GM12892 (cell line): ENCODE data around the gene ZNF70.

ENCODE experiments used
- DNase-seq: peaks from one replicate; pipeline ENCODE4 v3.0.0; 2011; ENCODE audit not compliant: insufficient read length
- FAIRE-seq: peaks from 2 replicates; lab custom pipeline; 2011; peaks lifted over from hg19 to GRCh38; lab: Jason Lieb, UNC
- POLR2A ChIP-seq: IDR thresholded peaks from 2 replicates; pipeline ENCODE4 v1.6.1; 2011; ENCODE audit warnings: low read depth, low read length, control low read depth
- POLR2AphosphoS5 ChIP-seq: IDR thresholded peaks from 2 replicates; pipeline ENCODE4 v1.6.1; 2011; ENCODE audit warnings: low read depth, low read length, control low read depth
- TAF1 ChIP-seq: IDR thresholded peaks from 2 replicates; pipeline ENCODE4 v1.6.1; 2011; ENCODE audit warnings: low read depth, mild to moderate bottlenecking, control low read depth, low read length, borderline replicate concordance

ZNF70 gene

DNA sequence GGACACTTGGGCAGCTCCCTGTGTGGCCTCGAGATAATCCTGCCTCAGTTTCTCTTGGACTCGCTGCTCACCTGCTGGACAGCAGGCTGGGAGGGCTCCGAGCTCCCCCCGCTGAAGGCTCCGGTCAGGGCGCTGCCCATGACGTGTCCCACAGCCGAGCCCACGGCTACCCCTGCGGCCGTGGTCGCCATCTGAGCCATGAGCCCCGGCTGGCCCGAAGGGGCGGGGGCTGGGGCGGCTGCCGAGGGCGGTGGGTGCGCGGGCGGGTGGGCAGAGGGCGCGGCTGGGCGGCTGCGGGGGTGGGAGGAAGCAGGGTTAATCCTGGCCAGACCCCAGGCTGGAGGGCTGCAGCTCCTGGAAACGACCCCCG is 16.4 kb upstream of the ZNF70 start:
- TF ChIP-seq TAF1 (no peak), POLR2AphosphoS5 (no peak), POLR2A (no peak)
- FAIRE-seq (no peak), DNase-seq (no peak)

- TF ChIP-seq POLR2A (no peak), POLR2AphosphoS5 (no peak), TAF1 (no peak)
- FAIRE-seq, result no peak
Measured at GRCh38 chr22:23764899-23765881, 14.3 kb upstream of the ZNF70 start.

DNA sequence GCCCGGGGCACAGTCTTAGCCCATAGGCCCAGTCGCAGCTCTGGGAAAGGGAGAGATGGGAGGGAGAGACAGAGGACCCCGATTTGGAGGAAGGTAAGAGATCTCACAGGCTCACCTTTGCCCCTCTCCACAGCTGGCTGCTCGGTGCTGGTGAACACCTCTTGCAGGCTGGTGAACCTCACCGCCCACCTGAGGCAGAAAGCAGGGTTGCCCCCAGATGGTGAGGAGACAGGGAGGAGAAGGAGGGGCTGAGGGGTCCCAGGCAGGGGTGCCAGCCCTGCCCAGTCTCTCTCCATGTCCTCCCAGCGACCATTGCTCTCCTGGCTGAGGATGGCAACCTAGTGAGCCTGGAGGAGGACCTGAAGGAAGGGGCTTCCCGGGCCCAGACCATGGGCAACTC is 13.0 kb upstream of the ZNF70 start:
- DNase-seq (no peak), FAIRE-seq (peak; percentile 44)
- no peak for TF ChIP-seq TAF1
- TF ChIP-seq POLR2AphosphoS5, result no peak
- TF ChIP-seq POLR2A, result no peak; the same call in 1 of the 2 replicates

More at GRCh38 chr22:23764899-23765881, 14.3 kb upstream of the ZNF70 start:
- no peak for DNase-seq

DNA sequence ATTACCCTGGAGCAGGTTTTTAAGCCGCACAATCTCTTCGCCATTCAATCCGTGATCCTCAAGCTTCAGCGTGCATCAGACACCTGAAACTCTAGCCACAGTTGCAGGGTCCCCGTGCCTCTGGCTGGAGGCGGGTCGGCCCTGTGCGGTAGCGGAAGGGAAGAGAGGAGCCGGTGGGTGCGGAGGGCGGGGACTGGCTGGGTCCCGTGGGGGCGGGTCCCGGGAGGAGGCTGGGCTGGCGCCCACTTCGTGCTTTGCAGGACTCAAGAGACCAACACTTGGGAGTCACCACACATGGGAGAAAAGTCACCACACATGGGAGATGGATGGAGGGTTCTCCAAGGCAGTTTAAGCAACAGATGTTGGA is 12.7 kb upstream of the ZNF70 start:
- DNase-seq (no peak), FAIRE-seq (peak; percentile 60)
- TF ChIP-seq POLR2AphosphoS5, result no peak; the same call in 1 of the 2 replicates
- no peak for TF ChIP-seq TAF1
- TF ChIP-seq POLR2A, result no peak; the same call in 1 of the 2 replicates

DNA sequence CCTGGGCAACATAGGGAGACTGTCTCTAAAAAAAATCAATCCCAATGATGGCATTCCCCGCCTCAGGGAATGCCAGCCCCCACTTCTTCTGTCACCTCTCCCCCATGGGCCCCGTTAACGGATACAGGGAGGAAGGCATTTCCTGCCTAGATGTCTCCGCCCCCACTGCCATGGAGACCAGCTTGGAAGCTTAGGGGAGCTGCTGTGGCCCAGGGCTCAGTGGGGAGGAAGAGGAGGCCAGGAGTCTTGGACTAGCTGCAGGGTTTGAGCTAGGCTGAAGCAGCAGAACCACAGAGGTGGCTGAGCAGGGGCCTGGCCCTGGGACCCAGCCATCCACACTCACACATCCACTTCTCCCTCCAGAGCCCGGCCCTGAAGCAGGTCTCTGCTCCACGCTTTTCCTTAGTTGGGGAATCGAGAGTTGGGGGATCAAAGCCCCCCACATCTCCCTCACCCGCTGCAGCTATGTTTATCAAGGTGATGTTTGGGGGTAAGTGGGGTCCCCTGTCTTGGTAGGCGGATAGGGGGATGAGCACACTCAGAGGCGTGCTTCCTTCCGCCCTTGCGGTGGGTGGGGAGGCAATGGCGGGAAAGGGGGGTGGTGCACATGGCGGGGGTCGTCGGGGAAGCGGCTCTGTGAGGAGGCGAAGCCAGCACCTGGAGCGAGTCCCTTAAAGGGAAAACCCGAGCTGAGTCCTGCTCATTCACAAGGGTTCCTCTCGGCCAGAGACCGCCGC is 12.1 kb upstream of the ZNF70 start, which contains the start of gene C22orf15:
Gene C22orf15 (plus strand): TSS at position 149 of the 737 bp plus-strand sequence. CDS start 317 bp downstream, at position 466.
- DNase-seq (no peak), FAIRE-seq (peak; percentile 5)
- peak; percentile 25; the same call in 1 of the 2 replicates for TF ChIP-seq POLR2AphosphoS5
- no peak for TF ChIP-seq POLR2A

GRCh38 chr22:23760056-23760455 is 9.1 kb upstream of the ZNF70 start:
- no peak for FAIRE-seq
- DNase-seq, result no peak
- TF ChIP-seq POLR2A, result no peak
- TF ChIP-seq POLR2AphosphoS5, result no peak
- TF ChIP-seq TAF1, result no peak

DNA sequence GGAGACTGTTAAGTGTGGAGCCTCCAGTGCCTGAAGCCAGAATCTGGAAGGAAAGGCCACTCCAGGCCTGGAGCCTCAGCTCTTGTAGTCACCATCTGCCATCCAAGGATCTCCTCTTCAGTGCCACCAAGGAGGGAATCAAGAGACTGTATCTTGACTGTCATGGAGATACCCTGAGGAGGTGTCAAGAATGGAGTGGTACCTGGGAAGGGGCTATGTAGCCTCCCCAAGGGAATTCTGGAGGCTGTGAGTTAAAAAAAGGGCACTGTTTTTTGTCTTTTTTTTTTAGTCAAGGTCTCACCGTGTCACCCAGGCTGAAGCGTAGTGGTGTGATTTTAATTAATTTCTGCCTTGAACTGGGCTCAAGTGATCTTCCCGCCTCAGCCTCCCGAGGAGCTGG is 8.7 kb upstream of the ZNF70 start:
- DNase-seq (no peak), FAIRE-seq (no peak)
- TF ChIP-seq TAF1, result no peak
- no peak for TF ChIP-seq POLR2AphosphoS5
- no peak for TF ChIP-seq POLR2A

DNA sequence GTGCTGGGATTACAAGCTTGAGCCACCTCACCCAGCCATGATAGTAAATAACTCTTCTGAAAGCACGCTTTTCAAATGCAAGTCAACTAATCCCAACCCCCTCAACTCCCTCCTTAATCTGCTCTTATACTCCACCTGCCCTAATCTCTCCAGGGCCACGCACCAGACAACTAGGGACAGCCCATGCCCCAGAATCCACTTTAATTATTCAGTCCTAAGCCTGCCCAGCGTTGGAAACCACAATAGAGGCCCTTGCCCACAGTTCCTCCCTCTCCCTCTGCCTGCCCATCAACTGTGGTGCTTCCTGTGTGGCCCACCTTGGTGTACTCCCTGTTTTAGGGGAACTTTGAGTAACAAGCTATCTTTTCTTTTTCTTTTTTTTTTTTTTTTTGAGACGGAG is 6.0 kb upstream of the ZNF70 start:
- no peak for DNase-seq

DNA sequence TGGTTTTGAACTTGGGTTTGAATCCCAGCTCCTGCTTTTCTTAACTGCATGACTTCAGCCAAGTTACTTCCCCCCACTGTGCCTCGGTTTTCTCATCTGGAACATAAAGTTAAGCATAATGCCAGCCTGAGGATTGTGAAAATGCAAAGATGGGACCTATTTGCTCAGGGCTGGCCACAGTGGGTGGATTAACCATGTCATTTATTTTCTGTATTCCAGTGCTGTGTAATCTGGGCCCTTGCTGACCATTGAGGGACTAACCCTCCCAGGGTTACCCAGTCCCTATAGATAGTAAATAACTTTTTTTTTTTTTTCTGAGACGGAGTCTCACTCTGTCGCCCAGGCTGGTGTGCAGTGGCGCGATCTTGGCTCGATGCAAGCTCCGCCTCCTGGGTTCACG is 4.8 kb upstream of the ZNF70 start:
- TF ChIP-seq POLR2A, result no peak
- TF ChIP-seq POLR2AphosphoS5, result no peak
- no peak for TF ChIP-seq TAF1
- FAIRE-seq, result no peak
- DNase-seq, result no peak

More for the DNA sequence above, 6.0 kb upstream of the ZNF70 start:
- no peak for FAIRE-seq
- no peak for TF ChIP-seq POLR2A
- no peak for TF ChIP-seq POLR2AphosphoS5
- no peak for TF ChIP-seq TAF1

DNA sequence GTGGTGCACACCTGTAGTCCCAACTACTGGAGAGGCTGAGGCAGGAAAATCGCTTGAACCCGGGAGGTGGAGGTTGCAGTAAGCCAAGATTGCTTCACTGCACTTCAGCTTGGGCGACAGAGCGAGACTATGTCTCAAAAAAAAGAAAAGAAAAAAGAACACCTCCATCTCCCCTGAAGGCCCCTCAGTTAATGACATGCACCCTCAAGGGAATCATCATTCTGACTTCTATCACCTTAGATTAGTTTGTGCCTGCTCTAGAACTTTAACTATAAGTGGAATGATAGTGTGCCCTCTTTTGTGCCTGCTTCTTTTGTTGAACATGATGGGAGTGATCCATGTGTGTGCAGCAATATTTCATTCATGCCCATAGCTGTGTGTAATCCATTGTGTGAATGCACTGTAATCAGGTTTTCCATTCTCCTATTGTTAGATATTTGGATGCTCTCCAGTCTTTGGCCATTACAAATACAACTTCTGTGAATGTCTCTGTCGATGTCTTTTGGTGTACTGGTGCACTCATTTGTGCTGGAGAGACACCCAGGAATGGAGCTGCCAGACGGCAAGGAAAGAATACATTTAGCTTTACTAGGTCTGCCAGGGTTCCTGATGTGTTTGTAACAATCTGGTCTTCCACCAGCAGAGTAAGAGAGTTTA is 4.2 kb upstream of the ZNF70 start:
- FAIRE-seq, result no peak
- no peak for DNase-seq

More for the DNA sequence above, 4.2 kb upstream of the ZNF70 start:
- TF ChIP-seq POLR2A (no peak), TAF1 (no peak), POLR2AphosphoS5 (no peak)
